HG03575 (cell line): Measurements from ENCODE around the gene ARHGAP26.
"Not testable (repeated sequence)": the region's sequence is repeated elsewhere in the genome, so short reads cannot be mapped to it uniquely, and the experiment has no call there.

Experiments
- ATAC-seq: cut with Tn5 transposase; IDR thresholded peaks from one replicate; pipeline ENCODE4 v1.9.1; 2021; ENCODE audit not compliant: unreplicated experiment, insufficient number of reproducible peaks, low FRiP score; ENCODE audit errors: extremely low read depth

The ARHGAP26 gene

GRCh38 chr5:143200781-143201398 is 430.7 kb downstream of the ARHGAP26 start:
- ATAC-seq = no peak

GRCh38 chr5:143201589-143201988 is 431.4 kb downstream of the ARHGAP26 start:
- ATAC-seq = no peak

- ATAC-seq = not testable (repeated sequence)
Measured at GRCh38 chr5:143203301-143203956, 433.3 kb downstream of the ARHGAP26 start.

GRCh38 chr5:143204474-143205246 is 434.5 kb downstream of the ARHGAP26 start:
- no peak for ATAC-seq

- ATAC-seq = no peak
Measured at GRCh38 chr5:143205386-143205785, 435.2 kb downstream of the ARHGAP26 start.

- ATAC-seq = no peak
Measured at GRCh38 chr5:143205883-143206195, 435.7 kb downstream of the ARHGAP26 start.

- no peak for ATAC-seq
Measured at GRCh38 chr5:143206196-143207053, 436.2 kb downstream of the ARHGAP26 start.

- no peak for ATAC-seq
Measured at GRCh38 chr5:143207058-143207457, 436.9 kb downstream of the ARHGAP26 start.

GRCh38 chr5:143207563-143208364 is 437.6 kb downstream of the ARHGAP26 start:
- no peak for ATAC-seq

- no peak for ATAC-seq
Measured at GRCh38 chr5:143208365-143208641, 438.1 kb downstream of the ARHGAP26 start.

GRCh38 chr5:143208781-143209510 is 438.8 kb downstream of the ARHGAP26 start:
- no peak for ATAC-seq

- no peak for ATAC-seq
Measured at GRCh38 chr5:143209881-143210395, 439.8 kb downstream of the ARHGAP26 start.

- ATAC-seq = no peak
Measured at GRCh38 chr5:143210576-143210975, 440.4 kb downstream of the ARHGAP26 start.

GRCh38 chr5:143212261-143212660 is 442.1 kb downstream of the ARHGAP26 start:
- ATAC-seq = no peak

GRCh38 chr5:143213231-143213850 is 443.2 kb downstream of the ARHGAP26 start:
- no peak for ATAC-seq

GRCh38 chr5:143213851-143214363 is 443.7 kb downstream of the ARHGAP26 start:
- no peak for ATAC-seq

- ATAC-seq = no peak
Measured at GRCh38 chr5:143214458-143214857, 444.3 kb downstream of the ARHGAP26 start.
